HL-60 (cell line): ENCODE data around the gene MRPS12.

ENCODE experiments used
- CTCF ChIP-seq: IDR thresholded peaks from one replicate; pipeline ENCODE4 v1.5.1; 2011; ENCODE audit warnings: low read length, control low read depth, inconsistent platforms; ENCODE audit not compliant: insufficient read depth
- POLR2AphosphoS5 ChIP-seq: IDR thresholded peaks from 2 replicates; pipeline ENCODE4 v1.6.1; 2012; ENCODE audit warnings: low read depth
- REST ChIP-seq: IDR thresholded peaks from 2 replicates; pipeline ENCODE4 v1.6.1; 2012; ENCODE audit warnings: low read depth; ENCODE audit not compliant: insufficient replicate concordance

- TF ChIP-seq REST: no peak
- no peak for TF ChIP-seq CTCF
- TF ChIP-seq POLR2AphosphoS5: no peak
Measured at GRCh38 chr19:38970664-38971532, 40.2 kb downstream of the MRPS12 start.
